ENCODE measurements around the gene KDM2A.

KDM2A gene

DNA sequence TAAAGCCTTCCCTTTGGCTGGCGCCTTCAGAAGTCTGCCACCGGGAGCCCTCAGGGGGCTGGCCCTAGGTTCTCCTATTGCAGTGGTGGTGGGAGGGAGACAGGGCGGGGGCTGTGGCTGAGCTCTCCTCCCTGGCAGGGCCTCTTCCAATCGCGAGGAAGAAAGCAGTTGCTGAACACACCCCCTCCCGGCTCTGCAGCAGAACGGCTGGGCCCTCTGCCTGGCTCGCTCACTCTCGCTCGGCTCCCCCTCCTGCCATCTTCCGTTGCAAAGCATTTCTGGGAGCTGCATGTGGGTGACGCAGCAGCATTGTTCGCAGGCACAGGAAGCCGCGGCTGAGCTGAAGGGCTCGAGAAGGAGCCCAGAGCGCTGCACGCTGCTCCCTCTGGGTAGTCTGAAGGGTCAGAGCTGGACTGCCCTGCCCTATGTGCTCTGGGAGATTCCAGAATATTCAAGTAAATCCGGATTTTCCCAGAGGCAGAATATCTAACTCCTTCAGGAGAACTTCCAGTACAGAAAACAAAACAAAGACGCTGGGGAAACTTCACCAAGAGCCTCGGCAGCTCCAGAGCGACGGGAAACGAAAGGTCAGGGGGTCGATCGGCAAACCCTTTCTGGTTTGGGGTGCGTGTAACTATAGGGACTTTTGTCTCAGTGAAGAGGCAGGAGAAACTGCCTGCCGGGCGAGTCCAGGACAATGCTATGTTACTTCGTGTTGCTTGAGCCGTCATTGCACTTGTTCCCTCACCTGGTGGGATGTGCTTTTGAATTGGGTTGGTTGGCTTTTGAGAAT, 120.9 kb downstream of the KDM2A start:
- Histone ChIP-seq H3K9me3 (ENCODE audit: control insufficient read depth, insufficient read depth, low read depth, low read length) (no peaks in the 10 kb centered on the region), H3K36me3 (ENCODE audit: control insufficient read depth in 2 of 2, insufficient read depth in 1 of 2, low read length in 2 of 2) (peaks cover 0 to 27% of the 10 kb centered on the region in 2 experiments; a peak in 1 of 3 replicates), H3K4me1 (ENCODE audit: control insufficient read depth, insufficient read depth, low read length) (peaks cover 5% of the 10 kb centered on the region; the same call in 1 of the 2 replicates), H3K27ac (ENCODE audit: extremely low read depth, low read depth, low read length) (peak overlapping the region; percentile 26; the same call in 1 of the 2 replicates), H3K4me3 (ENCODE audit: low read depth, low read length) (peak overlapping the region; percentile 61)
- CTCF ChIA-PET: interaction anchor here (0.7 to 1.9 kb wide), 8 partner anchors 9 to 159 kb away, joined by 3 to 5 read pairs (median 4); no protein-coding TSS in a partner anchor
- POLR2A ChIA-PET: interaction anchor here (0.5 to 2.0 kb wide), 24 partner anchors 9 to 193 kb away, joined by 3 to 19 read pairs (median 4); partner anchors contain the start of genes ANKRD13D, GRK2, KDM2A and RAD9A
- TF ChIP-seq ZNF660 (tag by site-specific recombination; IDR thresholded peaks at IDR 0.05) (peak; percentile 88; the same call in 1 of the 2 replicates), ZBTB17 (tag by site-specific recombination; IDR thresholded peaks at IDR 0.05) (peak; percentile 99), ZNF366 (tag by site-specific recombination; conservative IDR thresholded peaks at IDR 0.05) (peak; percentile 56), SP7 (tag by site-specific recombination; IDR thresholded peaks at IDR 0.05) (0 out of 2 replicates have a peak, but pooled peaks have one; percentile 19), ZNF76 (tag by site-specific recombination; IDR thresholded peaks at IDR 0.05; ENCODE audit: borderline replicate concordance, low read depth) (peak; percentile 90), ZNF175 (tag by site-specific recombination; IDR thresholded peaks at IDR 0.05) (no peak), ZNF341 (tag by site-specific recombination; IDR thresholded peaks at IDR 0.05; ENCODE audit: low read depth) (0 out of 2 replicates have a peak, but pooled peaks have one; percentile 47), ZFP41 (tag by site-specific recombination; IDR thresholded peaks at IDR 0.05; ENCODE audit: borderline replicate concordance) (no peak), GLIS1 (tag by site-specific recombination; IDR thresholded peaks at IDR 0.05) (no peak), ZNF133 (tag by site-specific recombination; IDR thresholded peaks at IDR 0.05) (no peak), ZBTB8A (tag by site-specific recombination; IDR thresholded peaks at IDR 0.05) (peak; percentile 78; the same call in 1 of the 2 replicates), ZNF658 (tag by site-specific recombination; IDR thresholded peaks at IDR 0.05) (no peak), GLIS2 (tag by site-specific recombination; IDR thresholded peaks at IDR 0.05) (peak; percentile 60), SP2 (tag by site-specific recombination; IDR thresholded peaks at IDR 0.05) (peak; percentile 93), ZNF211 (tag by site-specific recombination; IDR thresholded peaks at IDR 0.05; ENCODE audit: low read depth) (no peak), SP3 (tag by site-specific recombination; IDR thresholded peaks at IDR 0.05) (peak; percentile 56), ZNF558 (tag by site-specific recombination; IDR thresholded peaks at IDR 0.05) (no peak), ZNF391 (tag by site-specific recombination; IDR thresholded peaks at IDR 0.05; ENCODE audit: borderline replicate concordance, low read depth) (0 out of 2 replicates have a peak, but pooled peaks have one; percentile 54), KLF9 (tag by site-specific recombination; IDR thresholded peaks at IDR 0.05; ENCODE audit: low read depth) (peak; percentile 64; the same call in 1 of the 2 replicates), HOXA7 (CRISPR knock-in tag; IDR thresholded peaks at IDR 0.05; ENCODE audit: borderline replicate concordance) (no peak)
- TF ChIP-seq, protein P1, sequence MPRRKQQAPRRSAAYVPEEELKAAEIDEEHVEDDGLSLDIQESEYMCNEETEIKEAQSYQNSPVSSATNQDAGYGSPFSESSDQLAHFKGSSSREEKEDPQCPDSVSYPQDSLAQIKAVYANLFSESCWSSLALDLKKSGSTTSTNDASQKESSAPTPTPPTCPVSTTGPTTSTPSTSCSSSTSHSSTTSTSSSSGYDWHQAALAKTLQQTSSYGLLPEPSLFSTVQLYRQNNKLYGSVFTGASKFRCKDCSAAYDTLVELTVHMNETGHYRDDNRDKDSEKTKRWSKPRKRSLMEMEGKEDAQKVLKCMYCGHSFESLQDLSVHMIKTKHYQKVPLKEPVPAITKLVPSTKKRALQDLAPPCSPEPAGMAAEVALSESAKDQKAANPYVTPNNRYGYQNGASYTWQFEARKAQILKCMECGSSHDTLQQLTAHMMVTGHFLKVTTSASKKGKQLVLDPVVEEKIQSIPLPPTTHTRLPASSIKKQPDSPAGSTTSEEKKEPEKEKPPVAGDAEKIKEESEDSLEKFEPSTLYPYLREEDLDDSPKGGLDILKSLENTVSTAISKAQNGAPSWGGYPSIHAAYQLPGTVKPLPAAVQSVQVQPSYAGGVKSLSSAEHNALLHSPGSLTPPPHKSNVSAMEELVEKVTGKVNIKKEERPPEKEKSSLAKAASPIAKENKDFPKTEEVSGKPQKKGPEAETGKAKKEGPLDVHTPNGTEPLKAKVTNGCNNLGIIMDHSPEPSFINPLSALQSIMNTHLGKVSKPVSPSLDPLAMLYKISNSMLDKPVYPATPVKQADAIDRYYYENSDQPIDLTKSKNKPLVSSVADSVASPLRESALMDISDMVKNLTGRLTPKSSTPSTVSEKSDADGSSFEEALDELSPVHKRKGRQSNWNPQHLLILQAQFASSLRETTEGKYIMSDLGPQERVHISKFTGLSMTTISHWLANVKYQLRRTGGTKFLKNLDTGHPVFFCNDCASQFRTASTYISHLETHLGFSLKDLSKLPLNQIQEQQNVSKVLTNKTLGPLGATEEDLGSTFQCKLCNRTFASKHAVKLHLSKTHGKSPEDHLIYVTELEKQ (tag by site-specific recombination; IDR thresholded peaks at IDR 0.05; ENCODE audit: borderline replicate concordance): no peak
- TF ChIP-seq, protein P2, sequence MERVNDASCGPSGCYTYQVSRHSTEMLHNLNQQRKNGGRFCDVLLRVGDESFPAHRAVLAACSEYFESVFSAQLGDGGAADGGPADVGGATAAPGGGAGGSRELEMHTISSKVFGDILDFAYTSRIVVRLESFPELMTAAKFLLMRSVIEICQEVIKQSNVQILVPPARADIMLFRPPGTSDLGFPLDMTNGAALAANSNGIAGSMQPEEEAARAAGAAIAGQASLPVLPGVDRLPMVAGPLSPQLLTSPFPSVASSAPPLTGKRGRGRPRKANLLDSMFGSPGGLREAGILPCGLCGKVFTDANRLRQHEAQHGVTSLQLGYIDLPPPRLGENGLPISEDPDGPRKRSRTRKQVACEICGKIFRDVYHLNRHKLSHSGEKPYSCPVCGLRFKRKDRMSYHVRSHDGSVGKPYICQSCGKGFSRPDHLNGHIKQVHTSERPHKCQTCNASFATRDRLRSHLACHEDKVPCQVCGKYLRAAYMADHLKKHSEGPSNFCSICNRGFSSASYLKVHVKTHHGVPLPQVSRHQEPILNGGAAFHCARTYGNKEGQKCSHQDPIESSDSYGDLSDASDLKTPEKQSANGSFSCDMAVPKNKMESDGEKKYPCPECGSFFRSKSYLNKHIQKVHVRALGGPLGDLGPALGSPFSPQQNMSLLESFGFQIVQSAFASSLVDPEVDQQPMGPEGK (tag by site-specific recombination; IDR thresholded peaks at IDR 0.05): peak; percentile 78
- TF ChIP-seq, protein P3, sequence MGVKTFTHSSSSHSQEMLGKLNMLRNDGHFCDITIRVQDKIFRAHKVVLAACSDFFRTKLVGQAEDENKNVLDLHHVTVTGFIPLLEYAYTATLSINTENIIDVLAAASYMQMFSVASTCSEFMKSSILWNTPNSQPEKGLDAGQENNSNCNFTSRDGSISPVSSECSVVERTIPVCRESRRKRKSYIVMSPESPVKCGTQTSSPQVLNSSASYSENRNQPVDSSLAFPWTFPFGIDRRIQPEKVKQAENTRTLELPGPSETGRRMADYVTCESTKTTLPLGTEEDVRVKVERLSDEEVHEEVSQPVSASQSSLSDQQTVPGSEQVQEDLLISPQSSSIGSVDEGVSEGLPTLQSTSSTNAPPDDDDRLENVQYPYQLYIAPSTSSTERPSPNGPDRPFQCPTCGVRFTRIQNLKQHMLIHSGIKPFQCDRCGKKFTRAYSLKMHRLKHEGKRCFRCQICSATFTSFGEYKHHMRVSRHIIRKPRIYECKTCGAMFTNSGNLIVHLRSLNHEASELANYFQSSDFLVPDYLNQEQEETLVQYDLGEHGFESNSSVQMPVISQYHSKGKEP (tag by site-specific recombination; IDR thresholded peaks at IDR 0.05): peak; percentile 99
- TF ChIP-seq, protein P4, sequence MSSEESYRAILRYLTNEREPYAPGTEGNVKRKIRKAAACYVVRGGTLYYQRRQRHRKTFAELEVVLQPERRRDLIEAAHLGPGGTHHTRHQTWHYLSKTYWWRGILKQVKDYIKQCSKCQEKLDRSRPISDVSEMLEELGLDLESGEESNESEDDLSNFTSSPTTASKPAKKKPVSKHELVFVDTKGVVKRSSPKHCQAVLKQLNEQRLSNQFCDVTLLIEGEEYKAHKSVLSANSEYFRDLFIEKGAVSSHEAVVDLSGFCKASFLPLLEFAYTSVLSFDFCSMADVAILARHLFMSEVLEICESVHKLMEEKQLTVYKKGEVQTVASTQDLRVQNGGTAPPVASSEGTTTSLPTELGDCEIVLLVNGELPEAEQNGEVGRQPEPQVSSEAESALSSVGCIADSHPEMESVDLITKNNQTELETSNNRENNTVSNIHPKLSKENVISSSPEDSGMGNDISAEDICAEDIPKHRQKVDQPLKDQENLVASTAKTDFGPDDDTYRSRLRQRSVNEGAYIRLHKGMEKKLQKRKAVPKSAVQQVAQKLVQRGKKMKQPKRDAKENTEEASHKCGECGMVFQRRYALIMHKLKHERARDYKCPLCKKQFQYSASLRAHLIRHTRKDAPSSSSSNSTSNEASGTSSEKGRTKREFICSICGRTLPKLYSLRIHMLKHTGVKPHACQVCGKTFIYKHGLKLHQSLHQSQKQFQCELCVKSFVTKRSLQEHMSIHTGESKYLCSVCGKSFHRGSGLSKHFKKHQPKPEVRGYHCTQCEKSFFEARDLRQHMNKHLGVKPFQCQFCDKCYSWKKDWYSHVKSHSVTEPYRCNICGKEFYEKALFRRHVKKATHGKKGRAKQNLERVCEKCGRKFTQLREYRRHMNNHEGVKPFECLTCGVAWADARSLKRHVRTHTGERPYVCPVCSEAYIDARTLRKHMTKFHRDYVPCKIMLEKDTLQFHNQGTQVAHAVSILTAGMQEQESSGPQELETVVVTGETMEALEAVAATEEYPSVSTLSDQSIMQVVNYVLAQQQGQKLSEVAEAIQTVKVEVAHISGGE (tag by site-specific recombination; conservative IDR thresholded peaks at IDR 0.05; ENCODE audit: low read depth): peak; percentile 37; the same call in 1 of the 2 replicates
- TF ChIP-seq, protein P5, sequence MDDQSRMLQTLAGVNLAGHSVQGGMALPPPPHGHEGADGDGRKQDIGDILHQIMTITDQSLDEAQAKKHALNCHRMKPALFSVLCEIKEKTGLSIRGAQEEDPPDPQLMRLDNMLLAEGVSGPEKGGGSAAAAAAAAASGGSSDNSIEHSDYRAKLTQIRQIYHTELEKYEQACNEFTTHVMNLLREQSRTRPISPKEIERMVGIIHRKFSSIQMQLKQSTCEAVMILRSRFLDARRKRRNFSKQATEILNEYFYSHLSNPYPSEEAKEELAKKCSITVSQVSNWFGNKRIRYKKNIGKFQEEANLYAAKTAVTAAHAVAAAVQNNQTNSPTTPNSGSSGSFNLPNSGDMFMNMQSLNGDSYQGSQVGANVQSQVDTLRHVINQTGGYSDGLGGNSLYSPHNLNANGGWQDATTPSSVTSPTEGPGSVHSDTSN (CRISPR knock-in tag; IDR thresholded peaks at IDR 0.05): no peak
